Measurements from ENCODE around the gene PTPRR. TPM values are rescaled to one million over a fixed set of nuclear protein-coding genes. Genes with fewer than 3 reads are reported as not detected.

The PTPRR gene
- total and polyA plus RNA-seq, 9 donors, result 0.15 to 1.5 (median 0.32) TPM; not detected in 1

DNA sequence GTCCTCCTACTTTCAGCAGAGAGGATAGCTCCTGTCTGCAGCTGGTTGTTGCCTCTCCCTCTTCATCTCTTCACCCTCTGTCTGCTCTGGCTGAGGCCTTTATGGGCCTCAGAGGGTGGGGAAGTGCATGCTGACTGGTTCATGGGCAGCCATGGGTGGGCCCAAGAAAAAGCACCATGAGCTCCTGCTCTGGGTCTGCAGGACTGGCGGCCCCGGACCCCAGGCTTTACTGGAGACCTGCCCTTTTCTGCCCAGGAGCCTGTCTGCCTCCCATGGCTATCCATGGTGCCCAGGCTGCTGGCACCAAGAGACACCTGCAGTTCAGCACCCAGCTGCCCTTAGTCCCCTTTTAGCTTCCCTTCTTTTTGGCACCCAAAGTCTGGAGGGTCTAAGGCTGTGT lies 137.1 kb downstream of the PTPRR start:
- Histone ChIP-seq H3K36me3 (no peaks in the 10 kb centered on the region), H3K4me1 (ENCODE audit: insufficient read depth) (no peaks in the 10 kb centered on the region), H3K27me3 (no peaks in the 10 kb centered on the region), H3K9me3 (no peaks in the 10 kb centered on the region), H3K27ac (no peak overlapping the region), H3K4me3 (no peak overlapping the region)
- DNase-seq, result no peak
- WGBS, 3 donors, result 82 to 100% (median 100%) methylated on average over 2 of the region's 2 CpGs
- TF ChIP-seq POLR2A (IDR thresholded peaks at IDR 0.05) (no peak), EP300 (IDR thresholded peaks at IDR 0.05) (no peak)
- TF ChIP-seq, protein P1, sequence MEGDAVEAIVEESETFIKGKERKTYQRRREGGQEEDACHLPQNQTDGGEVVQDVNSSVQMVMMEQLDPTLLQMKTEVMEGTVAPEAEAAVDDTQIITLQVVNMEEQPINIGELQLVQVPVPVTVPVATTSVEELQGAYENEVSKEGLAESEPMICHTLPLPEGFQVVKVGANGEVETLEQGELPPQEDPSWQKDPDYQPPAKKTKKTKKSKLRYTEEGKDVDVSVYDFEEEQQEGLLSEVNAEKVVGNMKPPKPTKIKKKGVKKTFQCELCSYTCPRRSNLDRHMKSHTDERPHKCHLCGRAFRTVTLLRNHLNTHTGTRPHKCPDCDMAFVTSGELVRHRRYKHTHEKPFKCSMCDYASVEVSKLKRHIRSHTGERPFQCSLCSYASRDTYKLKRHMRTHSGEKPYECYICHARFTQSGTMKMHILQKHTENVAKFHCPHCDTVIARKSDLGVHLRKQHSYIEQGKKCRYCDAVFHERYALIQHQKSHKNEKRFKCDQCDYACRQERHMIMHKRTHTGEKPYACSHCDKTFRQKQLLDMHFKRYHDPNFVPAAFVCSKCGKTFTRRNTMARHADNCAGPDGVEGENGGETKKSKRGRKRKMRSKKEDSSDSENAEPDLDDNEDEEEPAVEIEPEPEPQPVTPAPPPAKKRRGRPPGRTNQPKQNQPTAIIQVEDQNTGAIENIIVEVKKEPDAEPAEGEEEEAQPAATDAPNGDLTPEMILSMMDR (IDR thresholded peaks at IDR 0.05), result no peak
- intact Hi-C loops (cut with DNase I), result no loop called here

- 84 to 89% (median 87%) methylated on average over 2 of the region's 2 CpGs for WGBS, 3 donors
- Histone ChIP-seq H3K4me1 (ENCODE audit: insufficient read depth) (no peaks in the 10 kb centered on the region), H3K27ac (no peak overlapping the region), H3K36me3 (no peaks in the 10 kb centered on the region), H3K27me3 (no peaks in the 10 kb centered on the region), H3K9me3 (no peaks in the 10 kb centered on the region), H3K4me3 (no peak overlapping the region)
- no peak for DNase-seq
- intact Hi-C loops (cut with DNase I), result no loop called here
- no peak for TF ChIP-seq EP300 (IDR thresholded peaks at IDR 0.05)
- no peak for TF ChIP-seq POLR2A (IDR thresholded peaks at IDR 0.05)
- TF ChIP-seq, protein P1 (IDR thresholded peaks at IDR 0.05), result no peak
Measured at GRCh38 chr12:70779250-70779649, 141.3 kb downstream of the PTPRR start.

DNA sequence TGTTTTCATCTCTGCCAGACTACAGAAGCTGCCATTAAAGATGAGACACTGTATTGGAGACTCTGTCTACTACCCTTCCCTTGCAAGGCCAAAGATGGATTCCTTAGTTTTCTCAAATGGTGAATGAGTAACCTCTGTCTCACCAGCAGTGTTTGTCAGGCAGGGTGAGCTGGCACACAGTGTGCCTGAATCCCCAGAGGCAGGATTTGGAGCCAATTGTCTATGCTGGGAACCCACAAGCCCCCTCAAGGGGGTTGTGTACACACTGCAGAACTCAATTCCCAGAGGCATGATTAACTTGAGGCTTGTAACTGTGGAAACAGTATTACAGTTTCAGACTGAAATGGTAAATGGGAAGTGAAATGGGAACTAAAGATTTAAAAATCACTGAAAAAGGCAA lies 146.5 kb downstream of the PTPRR start:
- intact Hi-C loops (cut with DNase I), result no loop called here
- Histone ChIP-seq H3K4me1 (ENCODE audit: insufficient read depth) (no peaks in the 10 kb centered on the region), H3K27me3 (no peaks in the 10 kb centered on the region), H3K36me3 (no peaks in the 10 kb centered on the region), H3K4me3 (no peak overlapping the region), H3K27ac (no peak overlapping the region), H3K9me3 (no peaks in the 10 kb centered on the region)
- TF ChIP-seq POLR2A (IDR thresholded peaks at IDR 0.05), result no peak
- TF ChIP-seq, protein P1 (IDR thresholded peaks at IDR 0.05), result no peak
- TF ChIP-seq EP300 (IDR thresholded peaks at IDR 0.05), result no peak
- DNase-seq, result no peak

DNA sequence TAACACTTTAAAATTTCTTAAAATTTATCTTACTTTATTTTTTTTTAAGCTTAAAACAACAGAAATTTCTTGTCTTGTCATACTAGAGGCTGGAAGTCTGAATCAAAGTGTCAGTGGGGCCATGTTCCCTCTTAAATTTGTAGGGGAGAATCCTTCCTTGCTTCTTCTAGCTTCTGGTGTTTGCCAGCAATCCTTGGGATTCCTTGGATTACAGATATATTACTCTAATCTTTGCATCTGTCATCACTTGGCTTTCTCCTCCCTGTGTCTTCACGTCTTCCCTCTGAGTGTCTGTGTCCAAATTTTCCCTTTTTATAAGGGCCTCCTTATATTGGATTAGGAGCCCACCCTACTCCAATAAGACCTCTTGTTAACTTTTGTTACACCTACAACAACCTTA lies 147.7 kb downstream of the PTPRR start:
- WGBS, 3 donors, result 17 to 31% (median 24%) methylated on average over 1 of the region's 1 CpG
- no peak for TF ChIP-seq POLR2A (IDR thresholded peaks at IDR 0.05)
- no peak for TF ChIP-seq EP300 (IDR thresholded peaks at IDR 0.05)
- TF ChIP-seq, protein P1 (IDR thresholded peaks at IDR 0.05), result no peak
- DNase-seq, result no peak

DNA sequence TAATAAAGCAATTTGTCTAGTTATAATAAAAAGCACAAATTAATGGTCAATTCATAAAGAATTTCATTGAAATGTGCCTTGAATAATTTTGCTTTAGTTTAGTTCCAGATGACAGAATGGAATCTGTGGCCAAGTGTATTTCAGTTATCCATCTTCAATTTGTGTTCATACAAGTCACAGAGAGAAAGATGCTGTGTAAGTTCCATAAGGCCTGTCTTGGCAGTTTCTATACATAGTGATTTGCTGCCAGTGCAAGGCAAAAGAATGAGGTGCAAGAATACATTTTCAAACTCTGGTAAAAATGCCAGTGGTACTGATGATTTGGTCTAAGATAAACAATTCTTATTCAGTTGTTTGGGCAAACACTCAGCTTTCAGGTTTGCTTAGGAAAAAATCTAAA lies 149.0 kb downstream of the PTPRR start:
- no peak overlapping the region for H3K27ac ChIP-seq
- no peaks in the 10 kb centered on the region for H3K27me3 ChIP-seq
- H3K4me3 ChIP-seq, result no peak overlapping the region
- no peaks in the 10 kb centered on the region for H3K36me3 ChIP-seq
- TF ChIP-seq POLR2A (IDR thresholded peaks at IDR 0.05), result no peak
- TF ChIP-seq, protein P1 (IDR thresholded peaks at IDR 0.05), result no peak
- no peak for TF ChIP-seq EP300 (IDR thresholded peaks at IDR 0.05)
- H3K4me1 ChIP-seq (ENCODE audit: insufficient read depth), result no peaks in the 10 kb centered on the region
- H3K9me3 ChIP-seq, result no peaks in the 10 kb centered on the region
- intact Hi-C loops (cut with DNase I), result no loop called here
- DNase-seq, result no peak

More for the DNA sequence above, 147.7 kb downstream of the PTPRR start:
- Histone ChIP-seq H3K27ac (no peak overlapping the region), H3K36me3 (no peaks in the 10 kb centered on the region), H3K4me3 (no peak overlapping the region), H3K9me3 (no peaks in the 10 kb centered on the region), H3K4me1 (ENCODE audit: insufficient read depth) (no peaks in the 10 kb centered on the region), H3K27me3 (no peaks in the 10 kb centered on the region)
- intact Hi-C loops (cut with DNase I), result no loop called here

All from ovary (tissue), 9 donors.